ENCODE measurements around the gene MYADML2. TPM values are rescaled to one million over a fixed set of nuclear protein-coding genes. Genes with fewer than 3 reads are reported as not detected.

MYADML2 gene
- total RNA-seq, 1 donor from 2014 or later, result 51.9 TPM

- DNase-seq, result no peak
Observed at GRCh38 chr17:81899514-81900166, 47.4 kb downstream of the MYADML2 start.

GRCh38 chr17:81898885-81899284, 48.1 kb downstream of the MYADML2 start:
- no peak for DNase-seq

DNA sequence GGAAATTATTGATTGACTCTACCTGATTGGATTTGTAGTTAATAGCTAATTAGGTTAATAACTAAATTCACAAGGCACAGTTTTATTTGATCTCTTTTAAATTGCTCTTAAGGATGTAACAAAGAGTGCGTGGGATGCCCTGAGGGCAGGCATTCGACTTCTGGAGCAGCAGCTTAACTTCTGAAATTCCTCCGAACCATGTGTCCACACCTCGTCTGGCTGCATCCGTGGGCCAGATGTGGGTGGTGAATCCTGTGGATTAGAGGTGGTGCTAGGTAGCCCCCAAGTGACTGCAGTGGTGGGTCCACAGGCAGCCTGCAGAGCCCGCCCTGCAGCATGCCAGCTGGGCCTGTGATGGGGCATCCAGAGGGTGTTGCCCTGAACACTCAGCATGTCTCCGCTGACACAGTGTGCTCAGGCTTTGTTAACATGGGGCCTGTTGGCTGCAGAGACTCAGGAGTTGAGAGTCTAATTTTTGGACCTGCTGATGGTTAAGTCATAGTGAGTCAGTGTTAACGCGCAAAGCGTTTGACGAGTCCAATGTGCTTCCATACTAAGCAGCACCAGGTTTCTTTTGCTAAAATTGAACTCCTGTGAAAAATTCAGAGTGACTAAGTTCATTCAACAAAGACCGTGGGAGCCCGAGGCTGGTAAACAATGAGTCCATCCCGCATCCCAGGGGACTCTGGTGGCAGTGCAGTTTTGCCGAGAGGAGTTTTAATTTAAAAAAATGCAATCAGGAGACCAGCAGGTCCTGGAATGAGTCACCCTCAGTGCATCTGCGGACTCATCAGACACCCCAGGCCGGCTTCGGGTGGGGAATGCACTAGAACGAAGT, 48.8 kb downstream of the MYADML2 start:
- no peak for DNase-seq

GRCh38 chr17:81895400-81895799, 51.6 kb downstream of the MYADML2 start:
- DNase-seq, result no peak

DNA sequence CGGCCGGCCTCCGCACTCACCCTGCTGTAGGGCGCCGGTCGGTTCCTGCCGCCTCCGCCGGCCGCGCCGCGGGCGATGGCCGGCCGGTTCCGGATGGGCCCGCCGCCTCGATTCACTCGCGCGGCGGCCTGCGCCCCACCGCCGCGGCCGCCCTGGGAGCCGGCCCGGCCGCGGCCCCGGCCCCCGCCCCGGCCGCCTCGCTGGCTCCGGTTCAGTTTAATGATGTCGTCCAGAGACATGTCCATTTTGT, 55.8 kb downstream of the MYADML2 start:
- no peak for DNase-seq

GRCh38 chr17:81890447-81891302, 56.4 kb downstream of the MYADML2 start:
- no peak for DNase-seq

Other genes starting within 250 kb of the MYADML2 start
- 12.2 TPM for gene MRPL12, start 243.9 kb downstream of the MYADML2 start, total RNA-seq
- gene SLC25A10, start 234.9 kb downstream of the MYADML2 start, total RNA-seq, result 10.6 TPM
- not detected for gene GCGR, start 143.1 kb downstream of the MYADML2 start, total RNA-seq
- 111 TPM for gene MCRIP1, start 113.9 kb downstream of the MYADML2 start, total RNA-seq
- gene PPP1R27, start 112.2 kb downstream of the MYADML2 start, total RNA-seq, result 11.9 TPM
- 389 TPM for gene P4HB, start 86.7 kb downstream of the MYADML2 start, total RNA-seq
- 78.2 TPM for gene ARHGDIA, start 75.9 kb downstream of the MYADML2 start, total RNA-seq
- gene ALYREF, start 55.6 kb downstream of the MYADML2 start, total RNA-seq, result 80.6 TPM
- 144 TPM for gene ANAPC11, start 55.5 kb downstream of the MYADML2 start, total RNA-seq
- gene NPB, start 45.0 kb downstream of the MYADML2 start, total RNA-seq, result 1.0 TPM
- gene PCYT2, start 35.8 kb downstream of the MYADML2 start, total RNA-seq, result 10.5 TPM
- gene SIRT7, start 29.1 kb downstream of the MYADML2 start, total RNA-seq, result 9.1 TPM
- 15.3 TPM for gene MAFG, start 19.5 kb downstream of the MYADML2 start, total RNA-seq
- 60.1 TPM for gene PYCR1, start 9.9 kb downstream of the MYADML2 start, total RNA-seq
- 1.9 TPM for gene NOTUM, start 14.0 kb upstream of the MYADML2 start, total RNA-seq
- 21.7 TPM for gene ASPSCR1, start 30.4 kb upstream of the MYADML2 start, total RNA-seq
- 31.2 TPM for gene CENPX, start 75.6 kb upstream of the MYADML2 start, total RNA-seq
- gene LRRC45, start 76.1 kb upstream of the MYADML2 start, total RNA-seq, result 8.5 TPM
- 7.4 TPM for gene RAC3, start 84.4 kb upstream of the MYADML2 start, total RNA-seq
- gene DCXR, start 90.5 kb upstream of the MYADML2 start, total RNA-seq, result 36.7 TPM
- 35.7 TPM for gene RFNG, start 104.6 kb upstream of the MYADML2 start, total RNA-seq
- 70.5 TPM for gene GPS1, start 104.7 kb upstream of the MYADML2 start, total RNA-seq
- gene DUS1L, start 118.6 kb upstream of the MYADML2 start, total RNA-seq, result 45.1 TPM
- gene FASN, start 151.0 kb upstream of the MYADML2 start, total RNA-seq, result 33.8 TPM

All from tongue (tissue), 2 donors.